GM10248 (cell line): ENCODE measurements around the gene SSR4.

Experiments
- CTCF ChIA-PET: fragments of 300-600 bp; sonication (Branson Sonifier 250); formaldehyde crosslinking; extraction: SDS; loops from one replicate; lab custom pipeline; 2021; ENCODE audit warnings: antibody characterized with exemption; lab: Yijun Ruan, JAX
- POLR2A ChIA-PET: fragments of 350-650 bp; sonication (Branson Sonifier 250); formaldehyde crosslinking; extraction: SDS; loops from one replicate; lab custom pipeline; 2020; ENCODE audit warnings: antibody characterized with exemption; lab: Yijun Ruan, JAX
- DNase-seq: peaks from one replicate; pipeline ENCODE4 v3.0.0; 2012; ENCODE audit errors: extremely low spot score
- TF ChIP-seq, protein P1 (sequence below): IDR thresholded peaks from 2 replicates; pipeline ENCODE4 v1.5.1; 2012; ENCODE audit warnings: mild to moderate bottlenecking, low read depth; ENCODE audit errors: extremely low read depth, missing control alignments, control extremely low read depth

SSR4 gene

DNA sequence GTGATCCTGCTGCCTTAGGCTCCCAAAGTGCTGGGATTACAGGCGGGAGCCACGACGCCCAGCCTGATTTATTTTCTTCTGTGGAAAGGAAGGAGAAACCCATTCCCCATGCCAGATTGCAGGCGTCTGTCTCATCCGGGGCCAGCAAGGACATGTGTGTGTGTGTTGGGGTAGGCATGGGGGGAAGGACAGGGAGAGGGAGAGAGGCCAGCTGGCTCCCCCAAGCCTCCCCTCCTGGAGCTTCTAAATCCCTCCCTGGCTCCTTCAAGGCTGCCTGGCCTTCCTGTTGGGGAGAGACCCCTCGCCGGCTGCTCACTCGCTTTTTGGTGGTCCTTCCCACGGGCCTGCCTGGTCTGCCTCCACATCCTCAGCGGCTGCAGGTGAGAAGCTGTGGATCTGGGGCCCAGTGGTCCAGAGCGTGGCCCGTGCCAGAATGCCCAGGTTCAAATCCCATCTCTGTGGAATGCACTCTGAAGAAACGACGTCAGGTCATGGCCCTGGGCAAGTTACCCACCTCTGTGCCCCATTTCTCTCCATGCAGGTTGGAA lies 31.8 kb upstream of the SSR4 start:
- TF ChIP-seq, protein P1, sequence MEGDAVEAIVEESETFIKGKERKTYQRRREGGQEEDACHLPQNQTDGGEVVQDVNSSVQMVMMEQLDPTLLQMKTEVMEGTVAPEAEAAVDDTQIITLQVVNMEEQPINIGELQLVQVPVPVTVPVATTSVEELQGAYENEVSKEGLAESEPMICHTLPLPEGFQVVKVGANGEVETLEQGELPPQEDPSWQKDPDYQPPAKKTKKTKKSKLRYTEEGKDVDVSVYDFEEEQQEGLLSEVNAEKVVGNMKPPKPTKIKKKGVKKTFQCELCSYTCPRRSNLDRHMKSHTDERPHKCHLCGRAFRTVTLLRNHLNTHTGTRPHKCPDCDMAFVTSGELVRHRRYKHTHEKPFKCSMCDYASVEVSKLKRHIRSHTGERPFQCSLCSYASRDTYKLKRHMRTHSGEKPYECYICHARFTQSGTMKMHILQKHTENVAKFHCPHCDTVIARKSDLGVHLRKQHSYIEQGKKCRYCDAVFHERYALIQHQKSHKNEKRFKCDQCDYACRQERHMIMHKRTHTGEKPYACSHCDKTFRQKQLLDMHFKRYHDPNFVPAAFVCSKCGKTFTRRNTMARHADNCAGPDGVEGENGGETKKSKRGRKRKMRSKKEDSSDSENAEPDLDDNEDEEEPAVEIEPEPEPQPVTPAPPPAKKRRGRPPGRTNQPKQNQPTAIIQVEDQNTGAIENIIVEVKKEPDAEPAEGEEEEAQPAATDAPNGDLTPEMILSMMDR, result no peak
- no peak for DNase-seq
- ChIA-PET CTCF (interaction anchor here (1.3 to 3.1 kb wide), 6 partner anchors 9 to 191 kb away, joined by 3 to 22 read pairs (median 6); partner anchors contain the start of gene RENBP), POLR2A (no interaction called here)

DNA sequence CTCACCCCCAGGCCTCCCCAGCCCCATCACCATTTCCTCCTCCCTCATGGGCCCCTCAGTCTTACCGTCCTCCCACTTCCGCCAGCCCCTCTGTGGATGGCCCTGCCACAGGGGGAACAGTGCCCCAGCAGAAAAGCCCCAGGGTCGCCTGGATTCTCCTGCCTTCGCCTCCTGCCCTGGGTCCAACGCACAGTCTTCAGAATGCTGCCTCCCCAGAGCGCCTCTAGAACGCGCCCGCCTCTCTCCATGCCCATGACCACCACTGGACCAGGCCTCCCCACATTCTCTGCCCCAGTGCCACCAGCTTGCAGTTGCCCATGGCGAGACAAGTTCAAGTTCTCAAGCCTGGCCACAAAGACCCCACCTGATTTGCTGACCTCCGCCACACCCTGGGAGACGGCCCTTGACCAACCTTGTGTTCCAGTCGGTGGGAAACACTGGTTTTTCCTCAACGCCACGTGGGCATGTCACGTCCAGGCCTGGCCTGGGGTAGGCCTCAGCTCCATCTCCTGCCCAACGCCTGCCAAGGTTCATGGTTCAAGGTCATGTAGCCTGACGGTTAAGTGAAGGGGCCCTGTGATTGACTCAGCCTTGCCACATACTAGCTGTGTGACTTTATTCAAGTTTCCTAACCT lies 31.1 kb upstream of the SSR4 start:
- ChIA-PET POLR2A (no interaction called here), CTCF (interaction anchor here (0.7 to 3.1 kb wide), 11 partner anchors 8 to 205 kb away, joined by 3 to 22 read pairs (median 3); partner anchors contain the start of gene RENBP)
- DNase-seq, result no peak
- TF ChIP-seq, protein P1, result no peak

DNA sequence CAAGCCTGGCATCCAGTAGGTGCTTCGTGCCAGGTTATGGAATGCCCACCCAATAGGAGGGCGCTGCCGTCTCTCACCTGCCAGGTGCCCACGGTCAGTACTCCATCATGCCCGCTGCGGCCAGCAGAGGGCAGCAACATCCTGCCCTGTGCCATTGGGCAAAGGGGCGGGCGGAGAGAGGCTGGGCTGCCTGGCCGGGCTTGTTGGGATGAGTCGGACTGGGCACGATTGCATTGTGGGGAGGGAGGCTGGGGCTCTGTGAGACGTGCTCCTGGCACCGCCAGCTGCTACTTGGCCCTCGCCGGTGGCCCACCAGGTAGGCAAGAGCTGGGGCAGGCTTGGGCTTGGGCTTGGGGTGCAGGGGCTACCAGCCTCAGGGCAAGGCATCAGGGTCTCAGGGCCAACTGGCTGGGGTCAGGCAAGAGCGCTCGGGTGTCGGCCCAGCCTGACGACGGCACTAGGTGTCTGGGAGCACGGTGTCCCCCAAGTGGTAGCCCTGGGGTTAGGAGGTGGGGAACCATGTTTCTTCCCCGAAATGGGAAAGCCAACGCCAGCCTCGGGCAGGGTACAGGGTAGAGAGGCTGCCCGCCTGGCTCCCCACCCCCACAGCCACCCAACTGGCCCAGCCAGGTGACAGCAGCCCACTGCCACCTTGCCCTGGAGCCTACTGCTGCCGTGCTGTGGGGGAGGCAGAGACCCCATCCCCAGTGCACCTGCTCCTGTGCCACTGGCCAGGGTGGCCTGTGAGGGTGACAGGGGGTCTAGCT lies 30.3 kb upstream of the SSR4 start, which contains the start of gene PLXNB3:
Gene PLXNB3, plus strand, starts transcription at position 261 of the 767 bp plus-strand sequence. CDS start 1,287 bp downstream, outside the sequence.
- POLR2A ChIA-PET, result no interaction called here
- DNase-seq, result peak; percentile 82
- TF ChIP-seq, protein P1, result peak; percentile 72
- CTCF ChIA-PET, result interaction anchor here (0.7 to 3.1 kb wide), 12 partner anchors 9 to 205 kb away, joined by 3 to 22 read pairs (median 3); partner anchors contain the start of gene RENBP

DNA sequence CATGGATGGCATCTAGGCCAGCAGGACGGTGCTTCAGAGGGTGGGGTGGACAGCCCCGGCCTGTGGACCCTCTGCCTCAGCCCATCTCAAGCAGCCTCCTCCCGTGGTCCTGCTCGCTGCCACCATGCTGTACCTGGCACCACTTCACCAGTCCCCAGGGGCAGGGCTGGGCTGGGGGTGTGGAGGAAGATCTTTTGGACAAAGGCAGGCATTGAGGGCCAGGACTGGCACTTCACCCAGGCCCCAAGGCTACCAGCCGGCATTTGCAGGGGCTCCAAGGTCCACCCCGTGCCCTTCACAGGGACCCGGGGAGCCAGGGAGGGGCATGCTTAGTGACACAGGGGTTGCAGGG lies 29.7 kb upstream of the SSR4 start:
- CTCF ChIA-PET, result interaction anchor here (0.7 to 3.1 kb wide), 3 partner anchors 141 to 186 kb away, joined by 3 to 22 read pairs (median 3); partner anchors contain the start of gene RENBP
- DNase-seq, result no peak
- TF ChIP-seq, protein P1, result no peak
- POLR2A ChIA-PET, result no interaction called here

DNA sequence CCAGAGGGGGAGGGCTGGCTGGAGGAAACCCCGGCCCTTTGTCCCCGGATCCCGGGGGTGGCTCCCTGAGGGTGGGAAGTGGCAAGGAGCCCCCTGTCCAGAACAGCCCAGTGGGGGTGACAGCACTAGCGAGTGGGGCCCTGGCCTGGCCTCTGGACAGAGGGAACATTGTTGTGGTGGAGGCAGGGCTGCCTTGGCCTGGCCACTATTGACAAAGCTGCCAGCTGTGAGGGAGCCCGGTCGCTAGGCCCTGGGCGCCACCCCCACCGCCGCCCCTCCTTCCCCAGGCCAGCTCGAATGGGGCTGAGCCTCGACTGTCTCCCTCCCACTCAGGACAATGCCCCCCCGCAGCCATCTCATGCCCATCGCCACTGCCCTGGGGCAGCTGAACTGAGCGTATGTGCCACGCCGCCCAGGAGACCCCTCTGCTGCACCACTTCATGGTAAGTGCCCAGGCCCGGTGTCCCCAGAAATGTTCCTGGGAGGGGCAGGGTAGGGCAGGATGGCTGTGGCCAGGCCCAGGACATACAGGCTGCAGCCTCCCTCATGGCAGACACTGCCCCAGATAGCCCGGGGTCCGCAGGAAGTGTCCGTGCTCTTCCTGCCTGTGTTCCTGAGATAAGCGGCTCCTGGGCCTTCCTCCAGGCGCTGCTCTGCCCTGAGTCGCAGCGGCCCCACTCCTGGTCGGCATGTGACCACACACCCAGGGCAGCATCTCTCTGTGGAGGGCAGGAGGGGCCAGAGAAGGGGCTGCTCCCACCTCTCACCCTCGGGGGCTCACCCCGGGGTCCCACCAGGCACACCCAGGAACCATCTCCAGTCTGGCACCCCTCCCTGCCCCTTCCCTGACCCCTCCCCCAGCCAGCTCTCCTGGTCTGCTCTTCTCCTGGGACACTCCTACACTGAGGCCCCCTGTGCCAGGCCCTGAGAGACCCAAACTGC lies 29.1 kb upstream of the SSR4 start:
- ChIA-PET POLR2A (no interaction called here), CTCF (interaction anchor here (1.0 kb wide), 2 partner anchors 186 to 188 kb away, joined by 3 read pairs; no protein-coding TSS in a partner anchor)
- DNase-seq, result no peak
- TF ChIP-seq, protein P1, result no peak
